ENCODE results near the gene HEXD.

GRCh38 chr17:82406131-82406671 lies 11.9 kb upstream of the HEXD start:
- TF ChIP-seq RAD21 (IDR thresholded peaks at IDR 0.05; ENCODE audit: insufficient read depth, low read depth, low read length) (no peak), SREBF2 (IDR thresholded peaks at IDR 0.05; ENCODE audit: low read length) (no peak)

All from GM12878 (cell line).